GM12865 (cell line): ENCODE results near the gene GNA12.

Source experiments
- DNase-seq: peaks from one replicate; pipeline ENCODE4 v3.0.0; 2010; ENCODE audit warnings: low read depth
- H3K4me3 ChIP-seq: 2 replicates; pipeline ENCODE4 v1.5.1; 2011; ENCODE audit warnings: mild to moderate bottlenecking, low read depth, low read length, control low read depth
- CTCF ChIP-seq: IDR thresholded peaks from 2 replicates; pipeline ENCODE4 v1.5.1; 2011; ENCODE audit warnings: low read length, control low read depth, low read depth, inconsistent platforms; ENCODE audit not compliant: insufficient read depth; ENCODE audit errors: missing control alignments

GNA12 gene

GRCh38 chr7:2761801-2762497 lies 82.2 kb downstream of the GNA12 start:
- DNase-seq, result no peak
- no peak for TF ChIP-seq CTCF
- H3K4me3 ChIP-seq, result no peak overlapping the region

- DNase-seq, result no peak
- TF ChIP-seq CTCF, result no peak
- no peak overlapping the region for H3K4me3 ChIP-seq
Measured at GRCh38 chr7:2761131-2761624, 82.9 kb downstream of the GNA12 start.

- peak; percentile 33 for TF ChIP-seq CTCF
- peak; percentile 45 for DNase-seq
- H3K4me3 ChIP-seq, result no peak overlapping the region
Measured at GRCh38 chr7:2760098-2760889, 83.8 kb downstream of the GNA12 start.

- DNase-seq, result no peak
- no peak overlapping the region for H3K4me3 ChIP-seq
Measured at GRCh38 chr7:2759736-2760097, 84.4 kb downstream of the GNA12 start.

GRCh38 chr7:2758673-2759616 lies 85.2 kb downstream of the GNA12 start:
- H3K4me3 ChIP-seq, result peak overlapping the region; percentile 25
- peak; percentile 41 for DNase-seq
- TF ChIP-seq CTCF, result no peak

More at GRCh38 chr7:2759736-2760097, 84.4 kb downstream of the GNA12 start:
- TF ChIP-seq CTCF, result no peak

- no peak for TF ChIP-seq CTCF
- peak; percentile 89 for DNase-seq
- H3K4me3 ChIP-seq, result peak overlapping the region; percentile 25
Measured at GRCh38 chr7:2757904-2758672, 86.0 kb downstream of the GNA12 start.
